OCI-LY1 (cell line): ENCODE results near the gene OR2M2.

ENCODE experiments used
- H2AFZ ChIP-seq: fragments of 200-600 bp; sonication (generic), shearing (Covaris generic); 2 replicates; pipeline ENCODE4 v1.6.0; 2014; ENCODE audit warnings: antibody characterized with exemption, mild to moderate bottlenecking, low read length
- H3F3A ChIP-seq: fragments of 200-600 bp; sonication (generic), shearing (Covaris generic); 2 replicates; pipeline ENCODE4 v1.6.0; 2014; ENCODE audit warnings: mild to moderate bottlenecking, antibody characterized with exemption, low read length, moderate library complexity; ENCODE audit not compliant: insufficient read depth
- H3K27ac ChIP-seq: fragments of 200-600 bp; sonication (generic); 2 replicates; pipeline ENCODE4 v1.5.1; 2014; ENCODE audit warnings: low read length, mixed run types, mild to moderate bottlenecking, low read depth; ENCODE audit not compliant: poor library complexity, severe bottlenecking
- H3K27me3 ChIP-seq: fragments of 200-600 bp; sonication (generic); 2 replicates; pipeline ENCODE4 v1.6.0; 2014; ENCODE audit warnings: antibody characterized with exemption, mild to moderate bottlenecking, low read length, moderate library complexity; ENCODE audit not compliant: insufficient read depth
- H3K36me3 ChIP-seq: fragments of 200-600 bp; sonication (generic); 2 replicates; pipeline ENCODE4 v1.6.1; 2014; ENCODE audit warnings: mild to moderate bottlenecking, antibody characterized with exemption, low read length, moderate library complexity, mixed read lengths; ENCODE audit not compliant: insufficient read depth
- H3K4me1 ChIP-seq: fragments of 200-600 bp; sonication (generic); 2 replicates; pipeline ENCODE4 v1.5.1; 2014; ENCODE audit warnings: mild to moderate bottlenecking, low read length, moderate library complexity; ENCODE audit not compliant: insufficient read depth, severe bottlenecking
- H3K4me2 ChIP-seq: fragments of 200-600 bp; sonication (generic), shearing (Covaris generic); 2 replicates; pipeline ENCODE4 v1.6.1; 2014; ENCODE audit warnings: low read length
- H3K4me3 ChIP-seq: fragments of 200-600 bp; sonication (generic); 2 replicates; pipeline ENCODE4 v1.5.1; 2014; ENCODE audit warnings: low read length, low read depth, mild to moderate bottlenecking, mixed read lengths; ENCODE audit not compliant: poor library complexity, severe bottlenecking
- H3K79me2 ChIP-seq: fragments of 200-600 bp; shearing (Covaris generic); 2 replicates; pipeline ENCODE4 v1.6.1; 2016; ENCODE audit warnings: mixed run types, low read length, mixed read lengths; ENCODE audit not compliant: insufficient read depth
- H3K9ac ChIP-seq: fragments of 200-600 bp; sonication (generic), shearing (Covaris generic); 2 replicates; pipeline ENCODE4 v1.6.1; 2014; ENCODE audit warnings: mild to moderate bottlenecking, low read length, mixed read lengths
- H3K9me2 ChIP-seq: fragments of 200-600 bp; sonication (generic), shearing (Covaris generic); 2 replicates; pipeline ENCODE4 v1.6.1; 2014; ENCODE audit warnings: low read depth, mild to moderate bottlenecking, low read length, mixed read lengths
- H3K9me3 ChIP-seq: fragments of 200-600 bp; shearing (Covaris generic); 2 replicates; pipeline ENCODE4 v1.6.1; 2014; ENCODE audit warnings: low read length, mixed read lengths
- H4K20me1 ChIP-seq: fragments of 200-600 bp; sonication (generic), shearing (Covaris generic); 2 replicates; pipeline ENCODE4 v1.6.0; 2016; ENCODE audit warnings: mild to moderate bottlenecking, low read length; ENCODE audit not compliant: insufficient read depth
- CTCF ChIP-seq: fragments of 200-600 bp; sonication (generic), shearing (Covaris generic); IDR thresholded peaks from 2 replicates; pipeline ENCODE4 v1.5.1; 2017; ENCODE audit warnings: mild to moderate bottlenecking, antibody characterized with exemption, low read length, moderate library complexity, mixed read lengths
- EZH2 ChIP-seq: fragments of 200-600 bp; sonication (generic), shearing (Covaris generic); IDR thresholded peaks from 2 replicates; pipeline ENCODE4 v1.8.0; 2017; ENCODE audit warnings: borderline replicate concordance, mixed run types, mild to moderate bottlenecking, antibody characterized with exemption, low read length, moderate library complexity, mixed read lengths

Gene OR2M2

GRCh38 chr1:248189026-248189425, 14.4 kb downstream of the OR2M2 start:
- no peaks in the 10 kb centered on the region for H3F3A ChIP-seq
- H3K79me2 ChIP-seq = no peaks in the 10 kb centered on the region
- H3K4me1 ChIP-seq = no peaks in the 10 kb centered on the region
- H3K4me2 ChIP-seq = no peak overlapping the region
- H3K4me3 ChIP-seq = no peak overlapping the region
- H3K36me3 ChIP-seq = no peaks in the 10 kb centered on the region
- no peak overlapping the region for H3K9ac ChIP-seq
- TF ChIP-seq EZH2 (no peak), CTCF (no peak)
- no peak overlapping the region for H2AFZ ChIP-seq
- H4K20me1 ChIP-seq = no peaks in the 10 kb centered on the region
- H3K9me2 ChIP-seq = no peaks in the 10 kb centered on the region
- no peak overlapping the region for H3K27ac ChIP-seq
- no peaks in the 10 kb centered on the region for H3K27me3 ChIP-seq
- H3K9me3 ChIP-seq = no peaks in the 10 kb centered on the region

DNA sequence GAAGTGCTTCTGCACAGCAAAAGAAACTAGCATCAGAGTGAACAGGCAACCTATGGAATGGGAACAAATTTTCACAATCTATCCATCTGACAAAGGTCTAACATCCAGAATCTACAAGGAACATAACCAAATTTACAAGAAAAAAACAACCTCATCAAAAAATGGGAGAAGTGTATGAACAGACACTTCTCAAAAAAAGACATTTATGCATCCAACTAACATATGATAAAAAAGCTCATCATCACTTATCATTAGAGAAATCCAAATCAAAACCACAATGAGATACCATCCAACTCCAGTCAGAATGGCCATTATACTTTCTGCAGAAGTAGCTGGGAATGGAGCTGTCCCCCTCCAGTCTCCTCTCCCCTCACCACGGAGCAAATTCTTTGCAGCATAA, 19.5 kb downstream of the OR2M2 start:
- H3K79me2 ChIP-seq = no peaks in the 10 kb centered on the region
- H3K4me1 ChIP-seq = no peaks in the 10 kb centered on the region
- H3K4me3 ChIP-seq = no peak overlapping the region
- H3K9ac ChIP-seq = no peak overlapping the region
- no peak overlapping the region for H2AFZ ChIP-seq
- H3F3A ChIP-seq = no peaks in the 10 kb centered on the region
- no peak overlapping the region for H3K4me2 ChIP-seq
- H3K9me3 ChIP-seq = no peaks in the 10 kb centered on the region
- no peaks in the 10 kb centered on the region for H3K27me3 ChIP-seq
- TF ChIP-seq CTCF (no peak), EZH2 (no peak)
- no peaks in the 10 kb centered on the region for H3K9me2 ChIP-seq
- H3K27ac ChIP-seq = no peak overlapping the region
- H4K20me1 ChIP-seq = no peaks in the 10 kb centered on the region
- H3K36me3 ChIP-seq = no peaks in the 10 kb centered on the region

GRCh38 chr1:248196965-248197364, 22.3 kb downstream of the OR2M2 start, which contains the start of gene OR2M3:
OR2M3 (plus strand) TSS chr1:248197265; CDS start chr1:248203068, 5,803 bp downstream.
- no peaks in the 10 kb centered on the region for H3K36me3 ChIP-seq
- H3K9me2 ChIP-seq = no peaks in the 10 kb centered on the region
- no peaks in the 10 kb centered on the region for H3F3A ChIP-seq
- no peak within 1 kb of the TSS for H3K4me3 ChIP-seq
- no peak within 1 kb of the TSS for H3K9ac ChIP-seq
- H3K27me3 ChIP-seq = no peaks in the 10 kb centered on the region
- H3K4me1 ChIP-seq = no peaks in the 10 kb centered on the region
- no peak within 1 kb of the TSS for H2AFZ ChIP-seq
- H4K20me1 ChIP-seq = no peaks in the 10 kb centered on the region
- no peaks in the 10 kb centered on the region for H3K79me2 ChIP-seq
- no peak within 1 kb of the TSS for H3K27ac ChIP-seq
- no peaks in the 10 kb centered on the region for H3K9me3 ChIP-seq
- no peak for TF ChIP-seq EZH2
- no peak for TF ChIP-seq CTCF
- H3K4me2 ChIP-seq = no peak within 1 kb of the TSS
